Subcutaneous adipose tissue (tissue), 4 donors: ENCODE results near the gene NAT14. TPM values are rescaled to one million over a fixed set of nuclear protein-coding genes. Genes with fewer than 3 reads are reported as not detected.

ENCODE experiments used
- CTCF ChIP-seq: fragments of 450-650 bp; IDR thresholded peaks from one replicate; pipeline ENCODE4 v1.5.1; 2016; ENCODE audit warnings: low read depth, mild to moderate bottlenecking, control low read depth, antibody characterized with exemption, moderate library complexity
- total RNA-seq, 4 donors: library from RNA; depleted of rRNA; stranded (reverse); fragments of >200 nt; gene quantifications; one replicate each; pipeline ENCODE4 v1.1.0, GENCODE V29; 2016

NAT14 gene
- total RNA-seq, 4 donors from 2014 or later = 1.0 to 2.3 (median 1.6) TPM

DNA sequence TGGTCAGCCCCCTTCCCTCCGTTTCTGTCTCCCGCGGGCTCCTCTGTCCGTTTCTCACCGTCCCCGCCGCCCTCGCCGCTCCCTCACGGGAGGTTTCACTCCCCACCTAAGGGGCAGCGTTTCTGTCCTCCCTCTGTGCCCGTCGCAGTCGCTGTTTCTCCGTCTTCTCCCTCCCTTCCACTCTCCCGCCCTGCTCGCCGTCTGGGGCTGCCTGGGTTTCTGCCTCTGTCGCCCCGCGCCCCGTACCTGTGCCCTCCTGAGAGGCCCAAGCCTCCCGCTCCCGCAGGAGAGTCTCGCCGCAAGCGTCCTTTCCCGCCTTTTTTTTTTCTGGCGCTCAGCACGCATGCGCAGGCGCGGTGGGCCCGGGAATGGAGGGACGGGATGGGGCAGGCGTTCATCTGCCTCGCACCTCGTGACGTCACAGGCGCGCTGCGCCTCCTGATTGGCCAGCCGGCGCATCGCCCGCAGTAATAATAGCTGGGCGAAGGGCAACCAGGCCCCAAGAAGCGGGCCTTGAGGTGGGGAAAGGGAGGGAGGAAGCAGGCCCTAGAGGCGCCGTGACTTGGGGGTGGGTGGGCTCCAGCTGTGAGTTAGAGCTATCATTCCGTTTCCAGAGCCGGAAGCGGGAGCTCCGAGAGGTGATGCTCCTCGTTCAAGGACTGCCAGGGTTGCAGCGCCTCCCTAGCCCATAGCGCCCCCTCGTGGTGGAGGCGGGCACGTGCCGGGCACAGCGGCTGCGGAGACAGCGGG, 18.7 kb downstream of the NAT14 start:
- no peak for TF ChIP-seq CTCF

DNA sequence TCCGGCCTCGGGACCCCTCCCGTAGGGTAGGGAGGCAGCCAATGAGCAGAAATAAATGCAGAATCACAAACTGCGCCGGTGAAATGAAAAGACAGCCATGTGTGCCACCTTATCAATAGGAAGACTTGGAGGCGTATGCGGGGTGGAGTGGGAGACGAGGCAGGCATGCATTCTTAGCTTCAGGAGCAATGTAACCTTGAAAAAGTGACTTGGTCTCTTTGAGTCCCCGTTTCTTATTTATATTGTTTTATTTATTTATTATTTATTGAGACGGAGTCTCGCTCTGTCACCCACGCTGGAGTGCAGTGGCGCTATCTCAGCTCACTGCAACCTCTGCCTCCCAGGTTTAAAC, 19.2 kb downstream of the NAT14 start:
- no peak for TF ChIP-seq CTCF

GRCh38 chr19:55504981-55505380, 20.0 kb downstream of the NAT14 start:
- TF ChIP-seq CTCF = no peak

DNA sequence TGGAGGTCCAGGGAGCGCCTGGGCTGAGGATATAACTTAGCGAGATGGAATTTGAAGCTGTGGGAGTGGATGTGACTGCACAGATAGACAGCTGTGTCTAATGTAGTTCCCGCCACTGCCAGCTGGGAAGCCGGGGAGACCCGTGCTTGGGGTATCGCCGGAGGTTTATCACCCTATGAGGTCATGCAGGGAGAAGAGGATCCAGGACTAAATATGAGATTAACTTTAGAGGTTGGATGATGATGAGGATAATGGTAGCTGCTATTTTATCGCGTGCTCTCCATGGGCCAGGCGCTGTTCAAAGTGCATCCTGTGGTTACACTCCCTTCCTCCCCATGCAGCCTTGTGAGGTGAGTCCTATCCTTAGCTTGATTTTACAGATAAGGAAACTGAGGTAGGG, 23.1 kb downstream of the NAT14 start:
- no peak for TF ChIP-seq CTCF

- TF ChIP-seq CTCF = no peak
Observed at GRCh38 chr19:55516878-55517620, 32.1 kb downstream of the NAT14 start.

- no peak for TF ChIP-seq CTCF
Observed at GRCh38 chr19:55519451-55520311, 34.7 kb downstream of the NAT14 start.
